Pulmonary artery endothelial cell (primary cell): ENCODE measurements around the gene FAM184A. TPM values are rescaled to one million over a fixed set of nuclear protein-coding genes. Genes with fewer than 3 reads are reported as not detected.
A peak's percentile ranks its signal among the peaks of the same experiment; 100 is the strongest.
"Not testable (repeated sequence)": the region's sequence is repeated elsewhere in the genome, so short reads cannot be mapped to it uniquely, and the experiment has no call there.

Source experiments
- DNase-seq: peaks from one replicate; pipeline ENCODE4 v3.0.0-alpha.2; 2011; ENCODE audit warnings: low read depth, low spot score
- total RNA-seq: library from RNA; depleted of rRNA; stranded (reverse); fragments of >200 nt; gene quantifications from 2 replicates; pipeline ENCODE4 v1.2.3, GENCODE V29; 2014

FAM184A gene, protein sequence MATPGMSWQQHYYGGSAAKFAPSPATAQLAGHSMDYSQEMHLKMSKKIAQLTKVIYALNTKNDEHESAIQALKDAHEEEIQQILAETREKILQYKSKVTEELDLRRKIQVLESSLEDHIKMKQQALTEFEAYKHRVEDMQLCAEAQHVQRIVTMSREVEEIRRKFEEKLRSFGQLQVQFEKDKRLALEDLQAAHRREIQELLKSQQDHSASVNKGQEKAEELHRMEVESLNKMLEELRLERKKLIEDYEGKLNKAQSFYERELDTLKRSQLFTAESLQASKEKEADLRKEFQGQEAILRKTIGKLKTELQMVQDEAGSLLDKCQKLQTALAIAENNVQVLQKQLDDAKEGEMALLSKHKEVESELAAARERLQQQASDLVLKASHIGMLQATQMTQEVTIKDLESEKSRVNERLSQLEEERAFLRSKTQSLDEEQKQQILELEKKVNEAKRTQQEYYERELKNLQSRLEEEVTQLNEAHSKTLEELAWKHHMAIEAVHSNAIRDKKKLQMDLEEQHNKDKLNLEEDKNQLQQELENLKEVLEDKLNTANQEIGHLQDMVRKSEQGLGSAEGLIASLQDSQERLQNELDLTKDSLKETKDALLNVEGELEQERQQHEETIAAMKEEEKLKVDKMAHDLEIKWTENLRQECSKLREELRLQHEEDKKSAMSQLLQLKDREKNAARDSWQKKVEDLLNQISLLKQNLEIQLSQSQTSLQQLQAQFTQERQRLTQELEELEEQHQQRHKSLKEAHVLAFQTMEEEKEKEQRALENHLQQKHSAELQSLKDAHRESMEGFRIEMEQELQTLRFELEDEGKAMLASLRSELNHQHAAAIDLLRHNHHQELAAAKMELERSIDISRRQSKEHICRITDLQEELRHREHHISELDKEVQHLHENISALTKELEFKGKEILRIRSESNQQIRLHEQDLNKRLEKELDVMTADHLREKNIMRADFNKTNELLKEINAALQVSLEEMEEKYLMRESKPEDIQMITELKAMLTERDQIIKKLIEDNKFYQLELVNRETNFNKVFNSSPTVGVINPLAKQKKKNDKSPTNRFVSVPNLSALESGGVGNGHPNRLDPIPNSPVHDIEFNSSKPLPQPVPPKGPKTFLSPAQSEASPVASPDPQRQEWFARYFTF
- 0.26 and 0.71 TPM in 2 replicates for total RNA-seq

DNA sequence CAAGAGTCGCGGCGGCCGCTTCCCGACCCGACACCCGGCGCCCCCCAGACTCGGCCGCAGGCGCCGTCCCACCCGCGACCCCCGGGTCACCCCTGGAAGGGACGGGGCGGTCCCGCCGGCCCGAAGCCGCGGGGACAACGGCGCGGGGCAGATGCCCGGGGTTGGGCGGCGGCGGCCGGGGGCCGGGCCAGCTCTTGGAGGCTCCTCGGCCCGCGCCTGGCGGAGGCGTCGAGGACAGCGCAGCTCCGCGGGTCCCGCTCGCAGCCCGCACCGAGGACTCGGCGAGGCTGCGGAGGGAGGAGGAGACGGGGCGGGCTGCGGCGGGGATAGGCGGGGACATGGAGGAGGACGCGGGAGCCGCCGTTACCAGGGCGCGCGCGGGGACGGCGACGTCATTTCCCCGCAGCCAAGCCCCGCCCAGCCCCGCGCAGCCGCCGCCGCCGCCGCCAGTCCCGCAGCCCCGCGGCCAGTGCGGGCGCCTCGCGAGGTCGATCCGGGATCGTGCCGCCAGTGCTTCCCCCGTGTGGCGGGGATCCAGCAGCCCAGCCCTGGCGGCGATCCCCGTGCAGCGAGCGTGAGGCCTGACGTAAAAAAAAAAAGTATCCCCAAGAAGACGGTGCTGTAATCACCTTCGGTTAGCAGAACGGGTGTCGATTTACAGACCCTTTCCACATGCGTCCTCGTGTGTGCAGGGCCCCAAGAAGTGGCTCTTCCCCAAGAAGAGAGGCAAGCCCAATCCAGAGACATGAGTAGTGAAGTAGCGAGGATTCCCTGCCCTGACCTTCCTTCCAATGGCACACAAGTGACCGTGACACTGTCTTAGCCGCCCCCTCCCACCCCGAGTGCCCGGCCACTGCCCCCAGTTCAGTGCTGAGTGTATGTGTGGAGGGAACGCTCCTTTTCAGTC, at the start of gene FAM184A:
Gene FAM184A (minus strand): TSS at position 289 of the 907 bp plus-strand sequence. CDS start 365 bp downstream, outside the sequence.
- no peak for DNase-seq

DNA sequence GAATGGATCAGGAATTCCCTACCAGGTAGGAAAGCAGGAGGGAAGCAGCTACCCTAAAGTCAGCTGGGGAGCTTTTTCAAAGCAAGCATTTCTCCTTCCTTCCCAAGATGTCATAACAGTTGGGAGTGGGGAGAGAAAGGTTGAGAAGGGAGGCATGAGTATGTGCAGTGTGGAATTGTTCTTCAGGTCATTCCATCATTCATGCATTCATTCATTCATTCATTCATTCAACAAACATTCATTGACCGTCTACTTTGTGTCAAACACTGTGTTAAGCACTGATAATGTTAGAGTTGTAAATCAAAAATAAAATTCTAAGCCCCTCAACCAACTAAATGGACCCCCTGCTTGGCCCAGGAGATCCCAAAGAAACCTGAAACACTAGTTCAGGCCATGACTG, 49.2 kb upstream of the FAM184A start:
- DNase-seq = no peak

DNA sequence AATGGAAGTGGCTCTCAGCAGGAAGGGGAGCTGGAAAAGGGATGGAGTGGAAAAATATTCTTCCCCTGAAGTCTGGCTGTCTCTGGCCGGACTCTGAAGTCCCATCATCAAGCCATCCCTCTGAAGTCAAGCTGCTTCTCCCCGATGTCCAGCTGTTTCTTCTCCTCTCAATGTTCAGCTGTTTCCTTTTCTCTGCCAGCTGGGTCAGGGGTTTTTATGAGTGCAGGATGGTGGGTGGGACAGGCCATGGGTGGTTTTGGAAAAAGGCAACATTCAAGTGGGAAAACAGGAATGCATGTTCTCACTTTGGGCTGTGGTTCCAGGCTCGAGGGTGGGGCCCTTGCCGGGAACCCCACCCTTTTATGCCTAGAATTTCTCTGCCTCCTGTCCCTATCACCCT, 48.4 kb upstream of the FAM184A start:
- no peak for DNase-seq

DNA sequence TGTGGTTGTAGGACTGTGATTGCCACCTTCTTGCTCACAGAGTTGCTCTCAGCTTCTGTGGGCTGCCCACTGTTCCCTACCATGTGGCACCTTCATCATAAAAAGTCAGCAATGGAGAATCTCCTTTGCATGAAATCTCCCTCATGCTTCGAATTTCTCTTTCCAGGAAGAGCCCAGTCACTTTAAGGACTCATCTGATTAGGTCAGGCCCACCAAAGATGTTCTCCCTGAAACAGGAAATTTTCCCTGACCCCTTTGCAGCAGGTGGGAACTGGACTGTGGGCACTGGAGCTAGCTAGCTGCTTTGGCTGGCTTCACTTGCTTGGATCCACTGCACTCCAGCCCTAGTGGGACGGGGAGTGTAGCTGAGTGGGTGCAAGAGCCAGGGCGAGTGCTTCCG, 47.7 kb upstream of the FAM184A start:
- DNase-seq = no peak

DNA sequence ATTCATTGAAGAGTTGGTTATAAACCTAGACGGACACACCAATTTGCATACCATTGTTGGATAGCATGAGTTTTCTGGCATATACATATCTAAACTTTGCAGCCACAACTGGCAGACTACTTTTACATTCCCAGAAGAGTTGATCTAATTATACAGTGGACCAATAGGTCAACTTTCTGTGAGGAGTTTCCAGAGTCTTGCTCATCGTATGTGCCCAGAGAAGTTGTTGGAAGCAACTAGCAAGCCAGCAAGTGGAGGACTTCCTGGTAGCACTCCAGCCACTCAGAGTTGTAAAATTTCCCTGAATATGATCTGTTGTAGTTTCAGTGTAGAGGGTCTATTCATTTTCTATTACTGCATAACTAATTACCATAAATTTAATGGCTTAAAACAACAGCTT, 47.1 kb upstream of the FAM184A start:
- no peak for DNase-seq

DNA sequence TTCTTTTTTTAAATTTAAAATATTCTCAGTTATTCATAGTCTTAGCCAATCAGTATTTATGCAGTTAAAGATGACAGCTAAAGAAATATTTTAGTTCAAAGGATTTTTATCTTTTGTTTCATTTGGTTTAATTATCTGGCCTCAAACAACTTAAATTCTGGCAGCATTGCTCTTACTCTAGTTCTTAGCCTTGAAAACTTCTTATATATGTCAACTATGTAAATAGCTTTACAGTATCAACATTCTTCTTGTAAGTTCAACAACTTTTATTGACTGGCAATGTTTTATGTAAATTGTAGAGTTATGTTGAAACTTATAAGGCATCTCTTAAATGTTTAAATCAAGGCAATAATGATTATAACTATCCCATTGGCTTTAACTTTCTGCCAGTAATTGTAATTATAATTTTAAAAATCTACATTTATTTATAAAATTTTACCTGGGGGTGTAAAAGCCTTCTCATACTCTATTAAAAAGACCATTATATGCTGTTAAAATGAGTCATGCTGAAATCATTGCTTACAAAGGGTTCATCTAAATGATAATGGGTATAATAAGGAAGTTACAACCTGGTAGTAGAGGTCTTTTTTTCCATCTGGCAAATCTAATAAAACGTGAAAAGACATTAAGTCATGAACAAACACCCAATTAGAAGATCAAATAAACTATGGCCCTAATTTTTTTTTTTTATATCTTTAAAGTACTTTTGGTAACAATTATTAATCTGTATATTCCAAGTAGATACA, 45.8 kb upstream of the FAM184A start:
- no peak for DNase-seq

DNA sequence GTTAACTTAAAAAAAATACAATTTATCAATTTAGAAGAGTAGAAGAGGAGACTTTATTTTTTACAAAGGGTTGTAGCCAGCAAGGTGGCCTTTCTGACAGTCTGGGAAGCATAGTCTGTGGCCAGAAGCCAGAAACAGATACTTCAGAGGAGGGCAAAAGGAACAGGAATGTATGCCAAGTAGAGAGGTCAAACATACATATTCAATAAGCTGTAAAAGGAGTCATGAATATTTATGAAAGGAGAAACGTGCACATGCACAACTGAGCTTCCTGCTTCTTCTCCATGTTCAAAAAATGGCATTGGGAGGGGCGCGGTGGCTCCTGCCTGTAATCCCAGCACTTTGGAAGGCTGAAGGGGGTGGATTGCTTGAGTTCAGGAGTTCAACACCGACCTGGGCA, 43.9 kb upstream of the FAM184A start:
- no peak for DNase-seq

DNA sequence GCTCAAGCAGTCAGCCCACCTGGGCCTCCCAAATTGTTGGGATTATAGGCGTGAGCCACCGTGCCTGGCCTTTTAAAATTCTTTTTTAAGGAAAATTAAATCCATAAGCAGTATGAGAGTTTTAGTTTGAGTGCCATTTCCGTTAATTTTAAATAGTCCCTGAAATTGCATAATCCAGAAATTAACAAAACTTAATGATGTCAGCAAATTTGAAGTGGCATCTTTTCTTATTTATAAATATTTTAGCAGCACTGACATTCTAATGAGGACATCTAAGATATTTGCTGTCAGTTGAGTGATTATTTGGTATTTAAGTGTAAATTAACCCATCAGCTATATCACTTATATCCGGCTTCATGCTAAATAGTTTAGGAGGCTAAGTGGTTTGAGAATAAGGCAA, 42.9 kb upstream of the FAM184A start:
- DNase-seq = no peak

DNA sequence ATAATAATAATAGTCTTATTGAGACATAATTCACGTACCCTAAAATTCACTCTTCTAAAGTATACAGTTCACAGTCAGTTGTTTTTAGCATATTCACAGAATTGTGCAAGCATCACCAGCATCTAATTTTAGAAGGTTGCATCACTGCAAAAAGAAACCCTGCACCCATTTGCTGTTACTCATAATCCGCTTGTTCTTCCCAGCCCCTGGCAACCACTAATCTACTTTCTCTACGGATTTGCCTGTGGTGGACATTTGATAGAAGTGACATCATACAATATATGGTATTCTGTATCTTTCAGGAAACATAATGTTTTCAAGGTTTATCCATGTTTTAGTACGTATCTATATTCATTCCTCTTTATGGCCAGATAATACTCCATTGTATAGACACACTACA, 41.5 kb upstream of the FAM184A start:
- DNase-seq = no peak

DNA sequence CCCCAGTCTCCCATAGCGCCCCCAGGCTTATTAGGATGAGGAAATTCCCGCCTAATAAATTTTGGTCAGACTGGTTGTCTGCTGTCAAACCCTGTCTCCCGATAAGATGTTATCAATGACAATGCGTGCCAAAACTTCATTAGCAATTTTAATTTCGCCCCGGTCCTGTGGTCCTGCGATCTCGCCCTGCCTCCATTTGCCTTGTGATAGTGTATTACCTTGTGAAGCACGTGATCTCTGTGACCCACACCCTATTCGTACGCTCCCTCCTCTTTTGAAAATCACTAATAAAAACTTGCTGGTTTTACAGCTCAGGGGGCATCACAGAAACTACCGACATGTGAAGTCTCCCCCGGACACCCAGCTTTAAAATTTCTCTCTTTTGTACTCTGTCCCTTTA, 40.6 kb upstream of the FAM184A start:
- DNase-seq = not testable (repeated sequence)

DNA sequence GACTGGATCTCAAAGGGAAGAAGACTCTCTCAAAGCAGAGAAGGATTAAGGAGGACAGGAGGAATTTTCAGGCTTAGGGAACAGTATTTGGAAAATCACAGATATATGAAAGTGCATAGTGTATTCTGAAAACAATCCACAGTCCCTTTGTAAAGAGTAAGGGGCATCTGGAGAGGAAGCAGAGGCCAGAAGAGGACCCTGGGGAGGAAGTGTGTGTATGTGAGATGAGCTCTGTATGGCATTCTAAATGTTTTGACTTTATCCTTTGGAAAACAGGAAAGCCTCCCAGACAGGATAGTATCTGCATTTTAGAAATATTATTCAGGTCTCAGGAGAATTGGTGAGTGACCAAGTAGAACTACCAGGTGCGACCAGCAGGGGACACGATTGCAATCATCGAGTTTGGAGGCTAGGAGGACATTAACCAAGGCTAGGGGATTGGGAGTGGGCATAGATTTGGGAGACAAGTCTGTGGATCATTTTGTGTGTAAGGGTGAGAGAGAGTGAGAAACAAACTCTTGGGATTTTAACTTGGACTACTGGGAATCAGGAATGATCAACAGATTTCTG, 38.3 kb upstream of the FAM184A start:
- DNase-seq = no peak

DNA sequence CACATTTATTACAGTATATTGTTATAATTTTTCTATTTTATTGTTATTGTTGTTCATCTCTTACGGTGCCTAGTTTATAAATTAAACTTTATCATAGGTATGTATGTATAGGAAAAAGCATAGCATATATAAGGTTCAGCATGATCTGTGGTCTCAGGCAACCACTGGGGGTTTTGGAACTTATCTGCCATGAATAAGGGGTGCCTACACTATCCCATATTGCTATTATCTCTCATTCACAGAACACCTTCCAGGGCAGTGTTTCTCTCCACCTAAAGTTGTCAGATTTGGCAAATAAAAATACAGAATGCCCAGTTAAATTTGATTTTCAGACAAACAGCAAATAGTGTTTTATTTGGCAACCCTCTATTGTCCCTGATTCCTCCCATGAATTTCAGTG, 35.5 kb upstream of the FAM184A start:
- no peak for DNase-seq

DNA sequence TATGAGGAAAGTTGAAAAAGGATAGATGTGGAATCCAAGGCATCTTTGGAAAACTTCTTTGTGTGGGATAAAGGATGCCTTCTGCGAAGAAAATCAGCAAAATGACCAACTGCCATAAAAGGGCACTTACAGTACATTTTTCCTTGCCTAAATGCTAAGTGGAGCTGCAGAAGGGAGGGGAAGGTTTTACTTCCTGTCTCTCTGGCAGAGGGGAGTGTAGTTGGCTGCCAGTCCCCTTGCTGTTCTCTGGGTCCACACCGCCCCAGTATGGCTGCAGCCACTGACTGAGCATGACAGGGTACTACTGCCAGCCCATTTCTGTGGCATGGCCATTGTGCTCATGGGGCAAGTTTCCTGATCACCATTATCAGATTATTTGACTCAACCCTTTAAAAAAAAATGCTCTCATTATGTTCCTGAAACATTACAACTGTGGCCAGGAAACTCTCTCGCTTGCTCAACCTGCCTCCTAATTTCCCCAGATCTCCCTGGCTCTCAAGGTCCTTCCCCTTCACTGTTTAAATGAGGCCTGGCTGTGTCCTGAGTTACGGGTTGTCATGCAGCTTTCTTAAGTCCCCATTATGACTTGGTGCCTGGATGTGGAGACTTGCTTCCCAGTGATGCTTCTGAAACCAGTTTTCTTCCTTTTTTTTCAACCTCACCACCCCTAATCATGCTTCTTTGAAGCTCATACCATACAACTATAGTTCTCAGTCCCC, 34.5 kb upstream of the FAM184A start:
- no peak for DNase-seq

DNA sequence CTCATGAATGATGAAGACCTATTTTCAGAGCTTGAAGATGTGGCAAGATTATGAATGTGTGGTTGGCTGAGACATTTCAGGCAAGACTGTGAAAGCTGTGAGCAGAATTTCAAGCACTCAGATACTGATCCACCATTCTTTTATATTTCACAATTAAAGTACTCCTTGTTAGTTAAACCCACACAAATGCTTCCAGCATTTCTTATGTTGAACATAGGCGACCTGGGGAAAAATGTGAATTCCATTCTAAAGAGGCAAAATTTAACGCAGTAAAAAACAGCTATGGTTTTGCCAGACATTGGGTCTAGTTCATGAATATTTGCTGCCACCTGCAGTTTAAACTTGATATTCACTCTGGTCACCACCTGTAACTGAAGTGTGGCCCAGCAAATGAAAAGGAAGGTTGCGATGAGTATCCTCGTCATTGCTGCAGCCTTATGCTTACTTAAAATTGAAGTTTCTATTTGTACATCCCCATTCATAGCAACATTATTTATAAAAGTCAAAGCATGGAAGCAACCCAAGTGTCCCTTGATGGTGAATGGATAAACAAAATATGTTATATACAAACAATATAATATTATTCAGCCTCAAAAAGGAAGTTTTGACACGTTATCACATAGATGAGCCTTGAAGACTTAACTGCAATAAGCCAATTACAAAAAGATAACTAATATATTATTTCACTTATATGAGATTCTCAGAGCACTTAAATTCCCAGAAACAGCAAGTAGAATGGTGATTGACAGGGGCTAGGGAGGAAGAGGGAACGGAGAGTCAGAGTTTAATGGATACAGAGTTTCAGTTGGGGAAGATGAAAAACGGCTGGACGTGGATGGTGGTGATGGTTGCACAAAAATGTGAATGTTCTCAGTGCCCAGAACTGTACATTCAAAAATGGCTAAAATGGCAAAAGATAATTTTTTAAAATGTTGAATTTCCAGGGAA, 32.4 kb upstream of the FAM184A start:
- no peak for DNase-seq

DNA sequence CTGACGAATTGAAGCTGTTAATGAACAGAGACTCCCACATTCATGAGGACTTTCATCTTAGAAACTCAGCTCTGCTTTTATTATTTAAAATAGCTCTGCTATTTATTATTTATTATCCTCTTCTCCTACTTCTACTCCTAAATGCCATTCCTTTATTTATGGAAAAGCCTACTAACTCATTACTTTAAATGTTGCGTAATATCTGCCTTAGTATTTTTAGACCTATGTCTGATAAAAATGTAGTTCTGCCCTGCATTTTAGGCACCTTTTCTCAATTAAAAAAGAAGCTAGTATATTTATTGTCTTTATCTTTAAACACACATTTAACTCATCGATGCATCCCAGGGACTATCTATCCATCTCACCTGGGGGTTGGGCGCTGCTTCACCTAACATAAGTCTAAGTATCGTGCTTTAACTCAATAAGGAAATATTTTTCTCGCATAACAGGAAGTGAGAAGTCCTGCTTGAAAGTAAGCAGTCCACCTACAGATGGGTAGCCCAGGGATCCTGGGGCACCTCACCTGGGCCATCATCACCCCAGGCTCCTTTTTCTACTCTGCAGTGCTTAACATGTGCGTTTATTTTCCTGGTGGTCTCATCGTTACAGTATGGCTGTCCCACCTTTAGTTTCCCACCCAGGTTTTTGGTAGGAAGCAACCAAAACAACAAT, 31.3 kb upstream of the FAM184A start:
- no peak for DNase-seq

DNA sequence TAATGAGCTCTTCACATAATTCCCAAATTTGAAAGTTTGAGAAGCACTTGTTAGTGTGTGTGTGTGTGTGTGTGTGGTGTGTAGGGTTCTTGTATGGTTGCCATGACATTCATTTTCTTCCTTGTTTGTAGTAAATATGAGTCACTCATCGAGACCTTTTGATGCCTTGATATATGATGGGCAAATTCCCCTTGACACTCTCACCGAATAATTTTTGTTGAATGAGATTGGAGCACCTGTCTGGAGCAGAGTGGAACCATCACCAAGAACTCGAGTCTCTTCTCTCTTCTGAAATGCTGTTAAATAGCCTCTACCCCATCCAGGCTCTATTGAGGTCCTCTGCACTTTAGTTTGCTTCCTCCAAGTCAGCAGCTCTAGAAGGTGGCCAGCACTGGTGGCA, 29.6 kb upstream of the FAM184A start:
- no peak for DNase-seq

DNA sequence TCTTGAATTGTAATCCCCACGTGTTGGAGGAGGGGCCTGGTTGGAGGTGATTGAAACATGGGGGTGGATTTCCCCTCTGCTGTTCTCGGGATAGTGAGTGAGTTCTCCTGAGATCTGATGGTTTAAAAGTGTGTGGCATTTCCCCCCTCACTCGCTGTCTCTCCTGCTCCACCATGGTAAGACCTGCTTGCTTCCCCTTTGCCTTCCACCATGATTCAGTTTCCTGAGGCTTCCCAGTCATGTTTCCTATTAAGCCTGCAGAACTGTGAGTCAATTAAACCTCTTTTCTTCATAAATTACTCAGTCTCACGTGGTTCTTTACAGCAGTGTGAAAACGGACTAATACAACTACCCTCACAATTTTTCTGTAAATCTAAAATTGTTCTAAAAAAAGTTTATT, 26.8 kb upstream of the FAM184A start:
- peak; percentile 37 for DNase-seq

DNA sequence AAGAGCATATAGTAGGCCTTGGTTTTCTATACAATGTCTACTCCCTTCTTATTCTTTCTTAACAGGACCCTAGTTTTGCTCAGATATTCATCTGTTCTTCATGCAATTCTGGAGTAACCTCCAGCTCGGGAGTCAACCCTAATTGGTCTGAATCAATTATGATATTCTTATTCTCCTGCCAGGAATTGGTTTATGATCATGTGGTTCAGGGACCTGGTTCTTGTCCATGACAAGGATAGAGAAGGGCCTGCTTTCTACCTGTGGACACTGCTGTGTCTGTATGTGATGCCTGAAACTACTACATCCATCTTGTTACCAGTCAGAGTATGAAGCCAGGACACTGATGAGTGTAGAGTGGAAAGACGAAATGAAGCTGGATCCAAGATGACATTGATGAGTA, 24.4 kb upstream of the FAM184A start:
- no peak for DNase-seq
